ENCODE measurements around the gene EEIG2. TPM values are rescaled to one million over a fixed set of nuclear protein-coding genes. Genes with fewer than 3 reads are reported as not detected.
A peak's percentile ranks its signal among the peaks of the same experiment; 100 is the strongest.

Gene EEIG2
- total RNA-seq (2022) (0.63 and 0.93 TPM in 2 replicates), Bru-seq, nascent RNA (percentile 27 among the genes with signal in this experiment), BruChase-seq, experiment 1, labeled RNA remaining after a 6-hour chase (percentile 31 among the genes with signal in this experiment), BruChase-seq, experiment 2, labeled RNA remaining after a 2-hour chase (percentile 30 among the genes with signal in this experiment)
- long read RNA-seq, full-length matches to known transcripts, result 3 of 3 reads
- long read RNA-seq, partial matches to known transcripts, result 0 of 3 reads
- long read RNA-seq, other reads (novel, unspliced or antisense), result 0 of 3 reads

- BruUV-seq (replicated peaks), result no TSS peak
- peak; percentile 71 for TF ChIP-seq CTCF (IDR thresholded peaks at IDR 0.05; ENCODE audit: unreplicated experiment)
- peak; percentile 82 for DNase-seq (ENCODE audit: unreplicated experiment)
- no peaks in the 10 kb centered on the region for H3K9me3 Mint-ChIP-seq (ENCODE audit: unreplicated experiment)
- POLR2A ChIA-PET, result interaction anchor here (0.6 to 1.8 kb wide), 7 partner anchors 8 to 739 kb away, joined by 3 to 8 read pairs (median 4); partner anchors contain the start of genes PRPF38B and SLC25A24
- intact Hi-C loops (cut with micrococcal nuclease), result loop anchor here (2.0 kb wide), 1 partner anchor 187 kb away; the partner anchor contains the start of gene STXBP3
- H3K36me3 Mint-ChIP-seq (ENCODE audit: insufficient read depth, unreplicated experiment), result no peaks in the 10 kb centered on the region
- CTCF ChIA-PET, result interaction anchor here (0.6 to 4.6 kb wide), 31 partner anchors 8 to 1606 kb away, joined by 3 to 47 read pairs (median 3); no protein-coding TSS in a partner anchor
- H3K27me3 Mint-ChIP-seq (ENCODE audit: insufficient read depth, unreplicated experiment), result no peaks in the 10 kb centered on the region
- no peak within 1 kb of the TSS for H3K27ac Mint-ChIP-seq (ENCODE audit: low read depth, unreplicated experiment)
- no peaks in the 10 kb centered on the region for H3K4me1 Mint-ChIP-seq (ENCODE audit: insufficient read depth, unreplicated experiment)
- H3K4me3 Mint-ChIP-seq (ENCODE audit: unreplicated experiment), result peak within 1 kb of the TSS; percentile 78
These were observed at the start of gene EEIG2 for GRCh38 chr1:108559215-108560186. Gene EEIG2, plus strand, starts transcription at chr1:108560100. Its CDS starts 329 bp downstream, at chr1:108560429.

- BruUV-seq (replicated peaks), result no TSS peak
- ChIA-PET POLR2A (interaction anchor here (1.0 to 1.9 kb wide), 5 partner anchors 9 to 132 kb away, joined by 3 to 6 read pairs (median 3); no protein-coding TSS in a partner anchor), CTCF (interaction anchor here (0.5 to 5.7 kb wide), 18 partner anchors 8 to 452 kb away, joined by 3 to 122 read pairs (median 4); partner anchors contain the start of genes CLCC1 and EEIG2)
- Mint-ChIP-seq H3K9me3 (ENCODE audit: unreplicated experiment) (no peaks in the 10 kb centered on the region), H3K4me1 (ENCODE audit: insufficient read depth, unreplicated experiment) (no peaks in the 10 kb centered on the region), H3K27ac (ENCODE audit: low read depth, unreplicated experiment) (no peak overlapping the region), H3K27me3 (ENCODE audit: insufficient read depth, unreplicated experiment) (peaks cover 9% of the 10 kb centered on the region), H3K36me3 (ENCODE audit: insufficient read depth, unreplicated experiment) (no peaks in the 10 kb centered on the region), H3K4me3 (ENCODE audit: unreplicated experiment) (no peak overlapping the region)
- no peak for DNase-seq (ENCODE audit: unreplicated experiment)
- intact Hi-C loops (cut with micrococcal nuclease), result loop anchor here (1.0 to 2.0 kb wide), 6 partner anchors 51 to 601 kb away; partner anchors contain the start of gene STXBP3
- TF ChIP-seq CTCF (IDR thresholded peaks at IDR 0.05; ENCODE audit: unreplicated experiment), result no peak
These were observed 48.1 kb upstream of the EEIG2 start for GRCh38 chr1:108511764-108512163.

GRCh38 chr1:108512239-108513043 is 47.5 kb upstream of the EEIG2 start:
- TF ChIP-seq CTCF (IDR thresholded peaks at IDR 0.05; ENCODE audit: unreplicated experiment), result peak; percentile 86
- POLR2A ChIA-PET, result interaction anchor here (1.0 to 1.9 kb wide), 4 partner anchors 10 to 131 kb away, joined by 3 to 6 read pairs (median 4); no protein-coding TSS in a partner anchor

More at GRCh38 chr1:108512239-108513043, 47.5 kb upstream of the EEIG2 start:
- intact Hi-C loops (cut with micrococcal nuclease), result loop anchor here (1.0 to 2.0 kb wide), 6 partner anchors 50 to 600 kb away; partner anchors contain the start of gene STXBP3
- Mint-ChIP-seq H3K4me3 (ENCODE audit: unreplicated experiment) (no peak overlapping the region), H3K27ac (ENCODE audit: low read depth, unreplicated experiment) (no peak overlapping the region), H3K36me3 (ENCODE audit: insufficient read depth, unreplicated experiment) (no peaks in the 10 kb centered on the region), H3K4me1 (ENCODE audit: insufficient read depth, unreplicated experiment) (no peaks in the 10 kb centered on the region), H3K27me3 (ENCODE audit: insufficient read depth, unreplicated experiment) (peaks cover 16% of the 10 kb centered on the region), H3K9me3 (ENCODE audit: unreplicated experiment) (no peaks in the 10 kb centered on the region)
- CTCF ChIA-PET, result interaction anchor here (0.6 to 5.7 kb wide), 31 partner anchors 8 to 1420 kb away, joined by 3 to 122 read pairs (median 4); partner anchors contain the start of genes CLCC1 and EEIG2
- peak; percentile 52 for DNase-seq (ENCODE audit: unreplicated experiment)
- no TSS peak for BruUV-seq (replicated peaks)

All from MCF 10A (cell line).